Cerebellar cortex (tissue), 1 donor: ENCODE data around the gene CCNJL.
A peak's percentile ranks its signal among the peaks of the same experiment; 100 is the strongest.

Source experiments
- DNase-seq: peaks from one replicate; pipeline ENCODE4 v3.0.0-alpha.2; 2015; ENCODE audit warnings: low spot score

CCNJL gene

DNA sequence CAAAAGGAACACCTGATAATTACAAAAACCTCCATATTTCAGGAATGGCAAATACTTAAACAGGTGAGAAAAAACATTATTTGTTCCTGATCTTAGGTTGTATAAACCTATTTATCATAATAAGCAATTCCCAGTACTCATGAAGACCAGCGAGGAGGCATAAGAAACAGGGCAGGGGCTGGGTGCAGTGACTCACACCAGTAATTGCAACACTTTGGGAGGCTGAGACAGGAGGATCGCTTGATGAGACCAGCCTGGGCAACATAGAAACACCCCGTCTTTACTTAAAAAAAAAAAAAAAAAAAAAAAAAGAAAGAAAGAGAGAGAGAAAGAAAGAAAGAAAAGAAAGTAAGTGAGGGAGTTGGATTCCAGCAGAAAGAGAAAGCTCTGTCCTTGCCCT, 21.6 kb downstream of the CCNJL start:
- no peak for DNase-seq

DNA sequence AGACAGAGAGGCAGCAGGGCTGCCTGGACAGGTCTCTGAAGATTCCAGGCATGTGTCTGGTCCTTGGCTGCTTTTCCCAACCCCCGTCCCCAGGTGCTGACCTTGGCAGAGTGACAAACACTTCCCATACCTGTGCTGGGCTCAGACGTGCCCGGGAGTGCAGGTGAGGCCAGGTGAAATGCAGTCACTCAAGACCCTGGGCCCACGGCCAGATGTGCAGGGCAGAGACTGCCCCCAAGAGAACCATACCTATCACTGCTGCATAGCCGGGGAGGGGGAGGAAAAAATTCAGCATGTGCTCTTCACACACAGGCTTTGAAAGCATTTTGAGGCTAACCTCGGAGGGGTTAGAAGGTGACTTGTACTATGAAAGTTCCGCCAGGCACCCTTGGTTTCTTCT, 22.6 kb downstream of the CCNJL start:
- no peak for DNase-seq

GRCh38 chr5:160289356-160289651, 23.1 kb downstream of the CCNJL start:
- no peak for DNase-seq

- DNase-seq: peak; percentile 90
Measured at GRCh38 chr5:160287378-160288051, 24.8 kb downstream of the CCNJL start.

GRCh38 chr5:160286947-160287346, 25.4 kb downstream of the CCNJL start:
- no peak for DNase-seq

DNA sequence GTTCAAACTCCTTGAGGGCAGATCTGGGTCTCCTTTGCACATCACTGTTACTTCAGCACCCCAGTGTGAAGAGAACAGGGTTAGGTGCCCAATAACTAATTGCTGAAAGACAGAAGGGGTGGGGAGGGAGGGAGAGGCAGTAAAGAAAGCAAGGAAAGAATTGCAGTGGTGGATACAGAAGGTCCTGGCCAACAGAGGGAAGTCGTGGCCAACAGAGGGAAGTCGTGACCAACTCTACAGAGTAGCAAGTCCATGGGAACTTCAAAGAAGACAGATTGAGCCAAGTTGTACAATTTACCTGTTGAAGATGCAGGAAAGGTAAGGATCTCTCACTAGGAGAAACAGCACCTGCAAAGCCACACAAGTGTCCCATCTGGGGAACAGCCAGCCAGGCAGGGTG, 27.0 kb downstream of the CCNJL start:
- no peak for DNase-seq

- DNase-seq: no peak
Measured at GRCh38 chr5:160284291-160284873, 28.0 kb downstream of the CCNJL start.

DNA sequence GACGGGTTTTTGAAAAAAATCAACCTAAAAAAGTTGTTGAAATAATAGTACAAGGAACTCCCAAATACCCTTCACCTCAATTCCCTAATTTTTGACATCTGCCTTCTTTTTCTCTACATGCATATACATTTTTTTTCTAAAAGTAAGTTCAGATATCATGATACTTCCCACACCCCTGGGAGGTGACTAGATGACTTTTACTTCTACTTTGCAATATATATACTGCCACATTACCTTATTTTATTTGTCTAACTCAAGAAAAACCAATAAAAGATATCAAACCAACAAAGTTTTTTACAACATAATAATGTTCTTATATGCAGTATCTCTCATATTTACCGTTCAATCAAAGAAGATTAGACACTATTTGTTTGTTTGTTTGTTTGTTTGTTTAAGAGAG, 31.1 kb downstream of the CCNJL start:
- no peak for DNase-seq

- DNase-seq: no peak
Measured at GRCh38 chr5:160280384-160281095, 31.8 kb downstream of the CCNJL start.

DNA sequence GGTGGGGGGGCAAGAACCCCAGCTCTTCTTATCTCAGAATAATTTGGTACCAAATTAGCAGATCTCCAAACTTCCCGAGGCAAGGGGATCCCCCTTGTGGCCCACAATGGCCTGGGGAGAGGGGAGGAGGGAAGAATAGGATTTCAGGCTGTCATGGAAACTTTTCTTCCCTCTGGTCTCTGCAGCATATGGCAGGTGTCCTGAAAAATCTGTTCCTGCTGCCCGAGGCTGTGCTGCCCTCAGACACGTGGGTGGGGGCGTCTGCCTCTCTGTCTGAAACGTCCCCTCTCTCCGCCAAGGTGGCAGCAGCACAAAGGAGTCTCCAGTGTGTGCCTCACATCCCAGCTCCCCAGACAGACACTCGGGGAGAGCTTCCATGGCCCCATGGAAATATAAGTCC, 34.0 kb downstream of the CCNJL start:
- DNase-seq: peak; percentile 74

- DNase-seq: no peak
Measured at GRCh38 chr5:160274483-160274931, 37.9 kb downstream of the CCNJL start.

GRCh38 chr5:160272889-160273288, 39.5 kb downstream of the CCNJL start:
- no peak for DNase-seq

DNA sequence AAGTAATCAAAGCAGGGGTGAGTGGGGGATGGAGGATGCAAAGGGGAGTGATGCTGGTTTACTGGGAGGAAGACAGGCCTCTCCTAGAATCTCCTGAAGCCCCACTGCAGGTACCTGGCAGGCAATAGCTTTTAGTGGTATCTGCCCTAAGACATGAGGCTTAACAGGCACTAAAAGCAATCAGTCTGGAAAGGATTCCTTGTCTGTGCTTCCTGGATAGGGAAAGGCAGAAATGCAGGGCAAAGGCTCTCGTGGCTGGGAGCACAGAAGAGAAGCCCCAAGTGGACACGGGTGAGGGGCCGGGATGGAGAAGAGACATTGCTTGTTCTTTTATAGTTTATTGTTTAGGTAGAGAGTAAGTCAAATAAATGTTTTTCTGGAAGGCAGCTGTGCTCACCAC, 40.1 kb downstream of the CCNJL start:
- no peak for DNase-seq

DNA sequence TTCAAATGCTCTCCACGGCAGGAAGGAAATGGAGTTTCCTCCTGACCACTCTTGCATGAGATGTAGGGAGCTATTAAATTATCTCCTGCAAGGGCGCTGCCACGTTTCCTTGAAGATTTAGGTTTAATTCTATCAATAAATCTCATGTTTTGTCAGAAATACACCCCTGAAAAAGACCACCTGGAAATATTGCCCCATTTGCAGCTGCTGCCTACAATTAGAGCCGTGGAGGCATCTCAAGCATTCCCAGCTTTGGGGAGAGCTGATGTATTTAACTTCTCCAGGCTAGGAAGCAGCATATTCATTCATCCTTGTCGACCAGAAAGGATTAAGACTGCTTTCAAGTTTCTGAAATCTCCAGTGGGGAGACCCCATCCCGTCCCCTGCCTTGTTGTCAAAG, 40.5 kb downstream of the CCNJL start:
- DNase-seq: no peak

- no peak for DNase-seq
Measured at GRCh38 chr5:160271396-160271795, 41.0 kb downstream of the CCNJL start.

DNA sequence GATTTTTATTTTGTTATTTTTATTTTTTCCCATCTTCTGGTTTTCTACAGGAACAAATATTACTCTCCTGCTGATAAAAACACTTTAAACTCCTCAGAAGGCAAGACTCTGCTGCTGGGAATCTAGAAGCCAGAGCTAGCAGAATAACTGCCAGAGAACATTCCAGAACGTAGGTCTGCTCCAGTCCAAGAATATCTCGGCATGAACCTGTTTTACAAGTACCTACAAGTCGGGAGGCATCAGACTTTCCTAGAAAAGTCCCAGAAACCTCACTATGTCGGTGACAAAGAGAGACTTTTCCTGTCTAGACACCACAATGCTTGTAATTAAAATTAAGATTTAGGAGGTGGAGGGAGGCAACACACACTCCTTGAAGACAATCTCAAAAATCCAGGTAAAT, 41.7 kb downstream of the CCNJL start:
- no peak for DNase-seq

DNA sequence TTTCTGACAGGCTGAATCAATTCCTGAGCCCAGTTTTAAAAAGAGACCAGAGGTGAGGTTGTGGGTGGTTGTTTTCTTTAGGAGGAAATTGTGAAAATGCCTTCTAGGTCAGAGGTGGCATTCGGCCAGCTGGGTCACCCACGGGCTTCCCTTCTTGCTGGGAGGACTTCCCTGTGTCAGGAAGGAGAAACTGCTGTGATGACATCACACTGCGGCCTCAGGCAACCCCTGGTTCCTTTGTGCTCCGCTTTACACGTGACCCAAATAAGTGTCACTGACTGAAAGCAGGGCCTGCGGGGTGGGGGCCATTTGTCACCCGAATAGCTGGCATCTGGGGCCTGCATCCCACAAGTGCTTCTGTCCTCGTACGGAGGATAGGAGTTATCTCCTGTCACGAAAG, 43.3 kb downstream of the CCNJL start:
- peak; percentile 61 for DNase-seq

DNA sequence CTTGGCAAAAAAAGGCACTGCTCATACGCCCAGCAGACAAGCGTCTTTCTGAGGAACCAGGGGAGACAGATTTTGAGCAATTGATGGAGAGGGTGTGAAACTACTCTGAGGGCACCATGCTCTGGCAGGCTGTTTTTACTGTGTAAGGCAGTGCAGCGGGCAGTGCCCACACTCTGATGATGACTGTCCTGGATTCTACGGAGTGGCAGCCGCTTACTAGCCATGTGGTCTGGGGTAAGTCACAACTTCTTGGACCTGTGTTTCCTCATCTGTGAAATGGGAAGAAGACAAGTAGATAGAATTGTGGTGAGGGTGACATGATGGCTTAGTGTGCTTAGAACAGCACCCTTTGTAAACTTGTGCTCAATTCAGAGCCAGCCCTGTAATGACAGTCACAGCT, 44.2 kb downstream of the CCNJL start:
- DNase-seq: no peak

DNA sequence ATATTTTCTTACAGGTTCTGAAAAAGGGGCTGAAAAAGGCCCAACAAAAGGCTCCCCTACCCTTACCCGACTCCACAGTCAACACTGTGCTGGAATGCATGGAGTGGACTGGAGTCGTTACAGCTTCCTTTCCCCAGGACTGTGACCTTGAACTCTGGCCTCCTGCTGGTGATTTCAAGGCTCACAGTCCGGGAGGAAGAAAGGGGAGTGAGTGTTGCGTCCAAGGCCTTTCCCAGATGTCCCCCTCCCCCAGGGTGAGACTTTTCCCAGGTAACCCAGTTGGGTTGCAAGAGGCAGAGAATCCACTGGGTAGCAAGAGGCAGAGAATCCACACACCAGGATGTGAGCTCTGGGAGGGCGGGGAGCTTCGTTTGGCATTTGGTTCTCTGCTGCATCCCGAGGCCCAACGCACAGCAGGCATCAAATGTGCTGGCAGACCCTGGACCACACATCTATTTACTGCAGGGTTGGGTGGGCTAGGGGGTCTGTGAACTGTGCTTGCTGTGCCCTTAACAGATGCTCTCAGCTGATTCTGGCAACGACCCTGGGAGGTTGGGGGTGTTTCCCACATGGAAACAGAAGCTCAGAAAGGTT, 45.5 kb downstream of the CCNJL start:
- DNase-seq: no peak

- DNase-seq: no peak
Measured at GRCh38 chr5:160266044-160266443, 46.3 kb downstream of the CCNJL start.

GRCh38 chr5:160263326-160263855, 49.0 kb downstream of the CCNJL start:
- DNase-seq: no peak

GRCh38 chr5:160262151-160263074, 50.0 kb downstream of the CCNJL start:
- DNase-seq: no peak
